Measurements from ENCODE around the gene MYO15B.

The MYO15B gene

DNA sequence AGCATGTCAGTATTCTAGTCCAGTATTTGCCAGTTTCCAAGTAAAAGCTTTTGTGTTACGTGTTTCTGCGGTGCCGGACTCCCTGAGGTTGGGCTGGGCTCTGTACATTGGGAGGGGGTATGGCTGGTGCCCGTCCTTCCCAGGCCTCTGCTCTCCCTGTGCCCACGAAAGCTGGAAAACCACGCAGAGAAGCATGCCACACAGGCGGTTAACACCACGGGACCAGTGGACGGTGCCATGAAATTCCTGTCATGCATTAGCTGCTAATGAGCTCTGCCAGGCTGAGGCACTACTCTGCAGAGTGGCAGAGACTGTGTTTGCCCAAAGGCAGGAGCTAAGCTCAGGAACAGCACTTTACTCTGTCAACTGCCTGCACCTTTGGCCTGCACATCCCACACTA is 53.7 kb downstream of the MYO15B start:
- DNase-seq = no peak

DNA sequence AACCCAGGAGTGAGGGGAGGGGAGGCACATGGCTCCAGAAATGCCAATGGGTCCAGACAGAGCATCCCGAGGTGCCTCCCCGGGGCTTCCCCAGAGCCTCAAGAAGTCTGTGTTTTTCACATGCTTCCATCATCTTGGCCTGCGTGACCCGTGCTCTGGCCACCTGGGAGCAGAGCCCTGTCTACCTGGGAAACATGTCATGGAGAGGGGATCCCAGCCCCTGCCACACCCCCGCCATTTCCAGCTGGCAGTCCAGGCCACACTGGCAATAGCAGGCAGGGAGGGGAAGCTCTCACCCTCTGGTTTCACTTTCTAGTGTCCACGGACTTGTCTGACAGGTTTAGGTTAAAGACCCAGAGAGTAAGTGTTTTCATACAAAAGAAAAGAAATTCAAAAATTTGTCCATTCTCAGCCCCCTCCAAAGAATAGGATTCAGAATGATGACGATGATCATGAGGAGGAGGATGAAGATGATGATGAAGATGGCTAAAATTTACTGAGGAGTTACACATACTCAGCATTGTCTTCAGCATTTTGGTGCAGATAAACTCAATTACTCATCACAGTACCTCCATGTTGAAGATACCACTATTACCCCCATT is 54.7 kb downstream of the MYO15B start:
- no peak for DNase-seq

DNA sequence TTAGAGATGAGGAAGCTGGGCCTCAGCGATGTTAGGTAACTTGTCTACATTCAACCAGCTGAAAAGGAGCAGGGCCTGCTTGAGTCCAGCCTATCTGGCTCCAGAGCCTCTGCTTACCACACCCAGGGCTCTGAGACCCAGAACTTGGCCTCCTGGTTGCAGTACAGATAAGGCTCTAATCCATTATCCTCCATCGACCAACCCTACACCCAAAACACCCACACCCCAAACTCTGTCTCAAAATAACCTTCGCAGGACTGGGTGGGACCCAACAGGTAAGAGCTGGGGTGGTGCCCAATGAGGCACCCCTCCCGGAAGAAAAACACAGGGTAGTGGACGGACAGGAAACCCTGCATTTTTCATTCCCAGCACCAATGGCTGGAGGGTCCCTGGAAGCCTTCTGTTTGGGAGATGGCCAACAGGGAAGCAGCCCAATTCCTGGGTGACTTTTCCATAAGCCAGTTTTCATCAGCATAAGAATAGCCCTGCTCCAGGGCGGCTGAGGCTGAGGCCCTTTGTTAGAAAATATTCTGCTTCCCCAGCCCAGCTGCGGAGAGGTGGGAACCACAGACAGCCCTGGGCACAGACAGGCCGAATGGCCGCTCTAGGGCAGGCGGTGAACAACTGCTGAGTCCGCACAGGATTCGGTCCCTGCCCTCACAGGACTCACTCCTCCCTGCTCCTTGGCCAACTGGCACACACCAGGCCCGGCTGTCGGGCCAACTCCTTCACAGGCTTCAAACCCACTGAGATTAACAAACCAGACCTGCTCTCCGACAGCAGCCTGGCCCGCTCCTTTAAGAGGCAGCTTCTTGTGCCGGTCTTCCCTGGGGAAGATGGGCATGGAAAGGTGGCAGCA is 55.4 kb downstream of the MYO15B start:
- DNase-seq = no peak

DNA sequence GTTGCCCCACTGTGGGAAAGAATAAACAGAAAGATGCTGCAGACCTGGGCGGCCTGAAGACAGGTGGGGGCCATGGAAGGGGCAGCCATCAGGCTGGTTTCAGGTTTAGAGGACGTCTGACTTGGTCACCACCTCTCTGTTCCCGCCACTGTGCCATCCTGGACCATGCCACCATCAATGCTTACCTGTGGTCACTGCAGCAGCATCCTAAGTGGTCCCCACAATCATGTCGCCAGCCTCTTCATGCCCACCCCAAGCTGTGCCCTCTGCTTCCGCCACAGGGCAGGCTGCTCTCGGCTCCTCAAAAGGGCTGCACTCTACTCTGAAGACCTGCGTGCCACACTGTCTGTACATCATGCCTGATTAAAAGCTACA is 56.0 kb downstream of the MYO15B start:
- no peak for DNase-seq

DNA sequence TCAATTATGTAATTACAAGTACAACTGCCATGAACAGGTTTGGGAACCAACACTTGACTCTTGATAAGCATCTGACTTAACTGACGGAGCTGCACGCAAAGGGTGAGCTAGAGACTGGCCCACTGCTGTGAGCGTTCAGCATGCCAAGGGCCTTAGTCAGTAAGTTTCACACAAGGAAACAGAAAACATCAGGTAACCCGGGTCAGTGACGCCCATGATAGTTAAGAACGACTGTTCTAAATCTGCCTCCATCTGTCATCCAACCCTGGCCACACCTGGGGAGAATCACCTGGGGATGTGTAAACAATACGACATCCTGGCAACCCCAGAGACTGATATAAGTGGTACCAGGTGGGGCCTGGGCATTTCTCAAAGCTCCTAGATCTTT is 57.9 kb downstream of the MYO15B start:
- DNase-seq = no peak

DNA sequence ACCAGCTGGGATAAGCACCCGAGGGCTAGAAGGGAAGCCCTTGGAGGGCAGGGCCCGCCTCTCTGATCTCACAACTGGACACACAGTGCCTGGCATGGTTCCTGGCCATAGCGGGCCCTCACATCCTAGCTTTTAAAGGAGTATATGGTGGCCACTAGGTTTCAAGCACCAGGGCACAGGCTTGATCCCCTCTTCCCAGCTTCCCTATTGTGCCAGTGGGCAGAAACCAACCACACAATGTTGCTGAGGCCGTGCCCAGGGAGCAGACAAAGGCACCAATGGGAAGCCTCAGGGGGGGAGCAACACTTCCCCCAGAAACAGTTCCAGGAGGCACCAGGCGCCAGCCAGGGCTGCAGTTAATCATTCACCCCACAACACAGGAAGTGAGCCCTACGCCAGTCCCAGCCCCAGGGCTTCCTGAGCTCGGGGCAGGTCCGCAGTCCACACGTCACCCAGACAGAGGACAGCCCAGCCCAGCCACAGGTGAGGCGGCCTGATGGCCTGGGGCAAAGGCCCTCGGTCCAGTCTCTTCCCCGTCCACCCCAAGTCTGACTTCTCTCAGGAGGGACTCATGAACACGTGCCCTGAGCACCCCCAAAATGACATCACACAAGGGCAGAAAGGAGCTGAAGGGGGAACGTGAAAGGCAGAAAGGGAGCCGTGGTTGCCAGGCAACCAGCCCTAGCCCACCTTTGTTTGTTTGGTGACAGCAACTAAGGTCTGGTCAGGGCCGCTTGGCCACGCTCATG is 58.5 kb downstream of the MYO15B start:
- DNase-seq = no peak

DNA sequence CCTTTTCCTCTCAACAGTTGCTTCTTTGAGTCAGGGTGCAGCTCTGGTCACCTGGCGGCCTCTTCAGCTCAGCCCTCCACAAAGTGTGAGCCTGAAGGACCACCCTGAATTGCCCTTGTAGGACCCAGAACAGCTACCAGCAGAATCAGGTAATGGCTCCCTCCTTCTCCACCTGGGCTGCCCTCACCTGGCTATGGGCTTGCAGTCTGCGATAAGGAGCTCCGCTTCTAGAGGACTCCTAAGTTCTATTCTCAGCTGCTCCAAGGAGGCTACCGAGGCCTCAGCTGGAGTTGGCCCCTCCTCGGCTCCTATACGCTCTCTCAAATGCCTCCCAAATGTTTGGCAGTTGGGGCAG is 59.0 kb downstream of the MYO15B start:
- DNase-seq = no peak

DNA sequence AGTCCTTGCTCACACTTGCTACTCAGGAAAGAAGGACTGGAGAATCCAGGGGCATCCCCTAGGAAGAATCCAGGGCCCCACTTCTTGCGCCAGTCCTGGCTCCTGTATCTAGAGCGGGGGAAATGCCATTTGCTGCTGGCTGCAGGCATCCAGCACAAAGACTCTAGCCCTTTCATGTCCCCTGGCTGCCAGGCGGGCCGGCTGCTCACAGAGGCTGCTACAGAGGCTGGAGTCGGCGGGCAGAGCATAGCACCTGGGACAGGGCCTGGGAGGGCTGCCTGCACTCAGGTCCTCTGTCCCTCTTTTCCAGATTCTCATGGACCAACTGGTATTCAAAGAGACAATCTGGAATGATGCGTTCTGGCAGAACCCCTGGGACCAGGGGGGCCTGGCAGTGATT is 59.5 kb downstream of the MYO15B start:
- no peak for DNase-seq

DNA sequence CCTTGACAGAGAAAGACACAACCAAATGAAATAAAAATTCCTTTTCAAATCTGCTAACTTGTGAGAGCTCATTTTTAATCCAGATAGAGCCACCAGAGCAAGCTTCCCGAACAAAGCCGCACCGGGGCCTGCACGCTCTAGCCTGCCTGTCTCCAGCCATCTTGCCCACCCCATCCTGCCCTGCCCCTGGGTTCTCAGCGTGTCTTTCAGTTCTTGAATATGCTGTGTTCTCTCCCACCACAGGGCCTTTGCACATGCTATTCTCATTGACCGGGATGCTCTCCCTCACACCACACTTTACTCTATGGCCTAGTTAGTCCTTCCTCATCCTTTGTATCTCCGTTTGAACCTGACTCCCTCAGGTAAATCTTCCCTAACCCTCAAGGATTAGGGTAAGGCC is 60.3 kb downstream of the MYO15B start:
- no peak for DNase-seq

DNA sequence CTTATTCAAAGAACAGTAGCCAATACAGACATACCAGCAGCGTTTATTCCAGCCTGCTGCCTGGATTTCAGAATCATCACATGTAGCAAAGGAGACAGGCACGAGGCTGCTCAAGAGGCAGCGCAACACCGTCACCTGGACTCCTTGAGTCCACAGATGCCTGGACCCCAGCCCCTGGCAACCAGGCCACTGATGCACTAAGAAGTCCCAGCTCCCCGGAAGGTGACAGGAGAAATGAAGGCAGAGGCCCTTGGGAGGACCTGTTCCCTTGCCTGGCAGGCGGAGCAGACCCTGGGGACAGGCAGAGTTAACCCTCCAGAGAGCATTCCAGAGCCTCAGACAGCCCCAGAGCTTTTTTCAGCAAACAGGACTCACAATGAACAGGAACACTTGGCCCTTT is 62.1 kb downstream of the MYO15B start:
- DNase-seq = no peak

DNA sequence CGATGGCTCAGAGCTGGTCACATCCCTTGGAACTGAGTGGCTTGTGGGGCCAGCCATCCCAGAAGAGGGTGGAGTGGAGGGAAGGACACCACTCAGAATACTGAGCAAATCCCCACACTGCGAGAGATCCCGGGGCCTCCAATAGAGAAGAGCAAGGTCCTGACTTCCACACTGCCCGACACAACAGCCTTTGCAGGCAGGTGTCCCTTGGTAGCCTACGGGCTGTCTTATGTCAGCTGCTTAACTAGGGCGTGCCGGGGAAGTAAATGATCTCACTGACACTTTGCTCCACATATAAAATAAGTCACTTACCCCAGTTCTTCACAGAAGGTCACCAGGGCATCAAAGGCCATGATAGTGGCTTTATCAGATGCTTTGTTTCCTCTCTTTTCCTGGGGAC is 63.3 kb downstream of the MYO15B start:
- DNase-seq = no peak

DNA sequence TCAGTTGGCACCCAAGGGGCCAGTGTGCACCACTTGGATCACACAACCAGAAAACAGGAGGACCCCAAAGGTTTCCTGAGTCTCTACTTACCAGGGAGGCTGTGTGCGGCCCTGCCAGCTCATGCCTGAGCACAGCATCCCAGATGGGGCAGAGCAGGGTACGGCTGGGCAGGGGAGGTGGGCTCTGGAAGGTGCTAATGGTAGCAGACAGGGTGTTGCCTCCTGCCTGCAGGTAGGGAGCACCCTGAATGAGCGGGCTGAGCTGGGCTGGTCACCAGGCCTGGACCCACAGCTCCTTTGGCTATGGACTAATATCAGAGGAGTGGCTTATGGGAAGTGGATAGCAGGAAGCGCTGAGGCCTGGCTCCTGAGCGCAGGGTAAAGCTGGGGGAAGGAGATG is 64.7 kb downstream of the MYO15B start:
- DNase-seq = no peak

DNA sequence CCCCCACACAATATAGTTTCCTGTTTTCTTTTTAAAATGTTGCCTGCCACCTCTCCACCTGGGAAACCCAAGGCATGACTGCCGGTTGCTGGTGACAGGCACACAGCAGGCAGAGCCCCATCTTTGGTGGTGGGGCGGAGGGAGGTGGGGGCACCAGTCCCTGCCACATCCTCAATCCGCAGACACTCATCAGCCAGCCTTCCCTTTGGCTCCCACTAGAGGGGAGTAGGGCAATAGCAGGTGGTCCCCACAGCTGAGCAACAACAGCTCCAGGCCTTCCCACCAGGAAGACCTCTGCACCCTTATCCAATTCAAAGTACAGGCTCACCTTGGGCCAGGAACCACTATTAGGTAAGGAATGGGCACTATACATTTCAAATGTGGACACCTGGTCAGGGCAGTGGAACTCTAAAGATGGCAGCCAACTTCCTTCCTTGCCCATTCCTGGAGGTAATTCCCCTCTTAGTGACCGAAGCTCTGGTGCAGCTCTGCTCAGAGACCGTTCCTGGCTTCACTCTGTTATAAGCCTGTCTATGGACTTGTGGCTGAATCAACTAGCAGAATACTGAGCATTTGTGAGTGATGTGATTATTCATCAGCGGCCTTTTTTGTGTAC is 65.4 kb downstream of the MYO15B start:
- DNase-seq = no peak

DNA sequence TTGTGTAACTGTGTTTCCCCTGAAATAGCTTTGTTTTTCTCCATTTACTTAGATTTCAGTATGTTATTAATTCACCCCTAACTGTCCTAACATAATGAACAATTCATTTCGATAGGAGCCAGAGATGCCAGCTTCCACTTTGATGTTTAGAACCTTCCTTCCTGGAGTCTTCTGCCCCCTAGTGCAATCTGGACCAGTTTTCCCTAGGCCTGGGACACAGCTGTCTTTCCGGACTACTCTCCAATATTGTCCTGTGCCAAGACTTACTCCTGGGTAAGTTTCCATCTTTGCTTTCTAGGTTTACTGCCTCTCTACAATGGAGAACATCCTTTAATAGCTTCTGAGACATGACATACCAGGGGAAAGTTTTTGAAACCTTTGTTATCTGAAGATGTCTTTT is 66.6 kb downstream of the MYO15B start:
- no peak for DNase-seq

DNA sequence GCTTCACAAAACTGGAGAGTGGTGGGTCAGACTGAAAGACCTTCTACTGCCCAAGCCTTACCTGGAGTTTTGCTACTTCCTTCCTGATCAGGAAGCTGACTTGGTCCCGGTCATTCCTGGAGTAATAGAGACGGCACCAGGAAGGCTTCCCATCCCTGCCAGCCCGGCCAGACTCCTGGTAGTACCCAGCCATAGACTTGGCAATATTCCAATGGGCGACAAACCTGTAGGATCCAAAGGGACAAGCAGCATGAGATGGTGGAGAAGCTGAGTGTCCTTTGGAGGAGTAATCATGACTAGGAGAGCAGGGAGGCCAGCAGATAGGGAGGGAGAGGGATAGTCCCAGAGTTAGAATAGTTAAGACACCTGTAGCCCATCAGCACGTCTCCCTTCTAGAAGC is 70.6 kb downstream of the MYO15B start:
- DNase-seq = no peak

DNA sequence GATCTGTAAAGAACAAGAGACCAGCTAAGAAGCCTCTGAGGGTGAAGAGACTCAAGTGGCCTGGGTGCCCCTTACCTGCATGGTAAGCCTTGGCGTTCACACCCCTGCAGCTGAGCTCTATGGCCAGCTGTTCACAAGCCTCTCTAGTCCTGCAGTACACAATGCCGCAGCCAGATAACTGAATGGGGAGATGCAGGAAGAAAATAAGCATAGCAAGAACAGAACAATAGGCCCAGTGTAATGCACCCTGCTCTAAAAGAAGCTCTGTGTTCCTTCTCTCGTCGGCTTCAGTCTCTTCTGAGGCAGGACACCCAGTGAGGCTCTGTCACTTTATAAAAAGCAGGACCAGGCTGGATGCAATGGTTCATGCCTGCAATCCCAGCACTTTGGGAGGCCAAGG is 73.9 kb downstream of the MYO15B start:
- DNase-seq = no peak

DNA sequence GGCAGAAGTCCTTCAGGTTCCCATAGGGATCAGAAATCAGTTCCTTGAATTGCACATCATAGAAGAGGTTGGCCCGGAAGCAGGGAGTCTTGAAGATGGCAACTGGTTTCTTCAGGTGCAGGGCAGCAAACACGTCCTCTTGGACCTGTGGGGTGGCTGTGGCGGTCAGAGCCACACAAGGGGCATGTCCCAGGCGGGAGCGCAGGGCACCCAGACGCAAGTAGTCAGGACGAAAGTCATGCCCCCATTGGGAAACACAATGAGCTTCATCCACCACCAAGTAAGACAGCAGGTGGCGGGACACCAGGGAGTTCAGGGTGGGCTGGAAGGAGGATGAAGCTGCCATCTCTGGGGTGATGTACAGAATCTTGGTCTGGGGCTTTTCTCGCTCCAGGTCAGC is 74.9 kb downstream of the MYO15B start:
- DNase-seq = no peak

DNA sequence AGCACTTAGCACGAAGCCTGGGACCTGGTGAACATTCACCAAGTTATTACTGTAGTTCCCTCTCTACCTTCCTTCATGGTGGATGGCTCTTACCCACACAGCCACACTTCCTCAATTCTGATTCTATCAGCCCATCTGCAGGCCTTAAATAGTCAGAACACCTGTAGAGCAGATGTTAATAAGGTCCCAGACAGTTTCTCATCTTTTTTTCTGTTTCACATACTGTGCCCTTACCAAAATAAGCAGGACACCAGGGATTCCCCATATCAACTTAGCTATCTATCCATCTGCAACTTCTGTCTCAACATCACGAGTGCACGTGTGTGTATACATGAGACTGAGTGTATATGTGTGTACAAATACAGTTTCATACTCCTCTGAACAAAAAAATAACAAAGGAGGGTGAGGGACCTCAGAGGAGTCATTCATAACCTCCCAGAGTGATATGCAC is 76.5 kb downstream of the MYO15B start:
- no peak for DNase-seq

DNA sequence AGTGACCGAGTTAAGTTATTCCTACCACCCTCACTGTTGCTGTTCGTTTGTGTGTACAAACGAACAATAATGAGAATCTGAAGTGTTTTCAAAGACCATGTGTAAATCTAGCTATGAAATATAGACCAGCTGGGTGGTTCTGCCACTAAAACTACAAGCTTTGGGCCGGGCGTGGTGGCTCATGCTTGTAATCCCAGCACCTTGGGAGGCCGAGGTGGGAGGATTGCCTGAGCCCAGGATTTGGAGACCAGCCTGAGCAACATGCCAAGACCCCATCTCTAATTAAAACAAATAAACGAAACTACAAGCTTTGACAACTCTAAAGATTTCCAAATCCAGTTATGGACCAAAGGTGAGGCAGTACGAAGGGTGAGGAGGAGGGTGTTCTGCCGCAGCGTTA is 78.4 kb downstream of the MYO15B start:
- DNase-seq = no peak

DNA sequence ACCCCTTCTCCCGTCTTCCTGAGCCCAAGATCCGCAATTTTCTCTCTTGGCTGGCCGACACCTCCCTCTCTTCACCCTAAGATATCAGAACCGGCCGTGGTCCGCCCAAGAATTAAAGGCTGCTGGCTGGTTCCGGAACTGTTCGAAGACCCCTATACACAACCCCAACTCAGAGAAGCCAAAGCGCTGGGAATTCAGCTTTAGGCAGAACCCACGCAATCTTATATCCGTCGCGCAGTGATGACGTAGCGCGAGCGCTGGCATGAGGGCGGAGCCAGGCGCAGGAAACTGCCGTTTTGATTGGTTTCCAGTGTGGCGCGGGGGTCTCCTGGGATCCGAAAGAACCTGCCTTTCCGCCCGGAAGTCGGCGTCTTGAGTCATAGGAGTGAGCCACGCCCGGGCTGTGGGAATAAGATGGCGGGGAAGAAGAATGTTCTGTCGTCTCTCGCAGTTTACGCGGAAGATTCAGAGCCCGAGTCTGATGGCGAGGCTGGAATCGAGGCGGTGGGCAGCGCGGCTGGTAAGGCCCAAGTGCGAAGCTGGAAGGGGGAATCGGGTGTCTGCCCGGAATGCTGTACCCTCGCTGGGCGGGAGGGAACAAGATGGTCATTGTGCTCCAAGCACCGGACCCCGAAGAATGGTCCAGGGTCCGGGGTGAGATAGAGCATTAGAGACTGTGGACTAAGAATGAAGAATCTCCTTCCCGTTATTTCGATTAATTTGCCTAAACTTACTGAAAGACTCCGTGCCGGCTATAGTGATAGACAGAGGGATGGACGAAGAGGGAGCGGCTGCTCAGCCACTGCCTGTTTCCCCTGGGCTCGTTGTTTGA is 79.6 kb downstream of the MYO15B start, which contains the start of the genes RECQL5 and SAP30BP:
RECQL5 (minus strand) TSS at position 196 of the 832 bp plus-strand sequence. CDS start 597 bp downstream, outside the sequence.
SAP30BP (plus strand) TSS at position 380 of the 832 bp plus-strand sequence; CDS start at position 415, 35 bp downstream.
- DNase-seq = peak; percentile 98 to 100

DNA sequence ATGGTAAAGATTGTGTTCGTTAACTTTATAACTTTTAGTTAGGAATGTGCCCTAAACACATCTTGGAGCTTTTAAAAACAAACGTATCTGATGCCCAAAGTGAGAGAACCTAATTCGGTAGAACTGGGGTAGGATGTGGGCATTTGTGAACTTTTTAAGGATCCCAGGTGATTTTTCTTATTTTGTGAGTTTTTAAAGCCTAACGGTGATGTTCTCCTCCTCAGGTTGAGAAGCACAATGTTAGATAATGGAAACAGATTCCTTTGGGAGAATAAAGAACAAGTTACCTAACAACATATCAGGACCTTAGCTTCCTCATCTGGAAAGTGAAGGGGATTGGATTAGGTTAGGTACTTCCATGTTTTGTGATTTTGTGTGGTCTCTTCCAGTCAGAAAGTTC is 80.2 kb downstream of the MYO15B start:
- DNase-seq = no peak

DNA sequence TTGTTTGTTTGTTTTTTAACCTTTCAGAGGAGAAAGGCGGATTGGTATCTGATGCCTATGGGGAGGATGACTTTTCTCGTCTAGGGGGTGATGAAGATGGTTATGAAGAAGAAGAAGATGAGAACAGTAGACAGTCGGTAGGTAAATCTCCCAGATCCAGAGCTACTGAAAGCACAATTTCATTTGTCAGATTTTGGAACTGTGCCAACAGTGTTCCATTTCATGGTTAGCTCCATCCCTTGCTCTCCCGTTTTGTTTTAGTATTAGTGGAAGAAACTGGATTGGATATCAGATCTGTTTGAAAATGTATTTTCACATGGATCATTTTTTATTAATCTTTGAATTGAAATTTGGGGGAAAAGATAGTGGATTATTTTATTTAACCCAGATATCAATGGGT is 80.9 kb downstream of the MYO15B start:
- no peak for DNase-seq

Data from SHP77 (cell line).